AG09309 (cell line): ENCODE results near the gene NEK6.

Source experiments
- DNase-seq: peaks from one replicate; pipeline ENCODE4 v3.0.0-alpha.2; 2010; ENCODE audit warnings: low read depth
- H3K4me3 ChIP-seq: 2 replicates; pipeline ENCODE4 v1.5.1; 2011; ENCODE audit warnings: mild to moderate bottlenecking, low read depth, low read length, moderate library complexity; ENCODE audit not compliant: control insufficient read depth
- TF ChIP-seq, protein P1 (sequence below): IDR thresholded peaks from 2 replicates; pipeline ENCODE4 v1.5.1; 2011; ENCODE audit warnings: mild to moderate bottlenecking, low read depth, low read length, inconsistent platforms; ENCODE audit not compliant: insufficient read depth, control insufficient read depth; ENCODE audit errors: missing control alignments

The NEK6 gene

DNA sequence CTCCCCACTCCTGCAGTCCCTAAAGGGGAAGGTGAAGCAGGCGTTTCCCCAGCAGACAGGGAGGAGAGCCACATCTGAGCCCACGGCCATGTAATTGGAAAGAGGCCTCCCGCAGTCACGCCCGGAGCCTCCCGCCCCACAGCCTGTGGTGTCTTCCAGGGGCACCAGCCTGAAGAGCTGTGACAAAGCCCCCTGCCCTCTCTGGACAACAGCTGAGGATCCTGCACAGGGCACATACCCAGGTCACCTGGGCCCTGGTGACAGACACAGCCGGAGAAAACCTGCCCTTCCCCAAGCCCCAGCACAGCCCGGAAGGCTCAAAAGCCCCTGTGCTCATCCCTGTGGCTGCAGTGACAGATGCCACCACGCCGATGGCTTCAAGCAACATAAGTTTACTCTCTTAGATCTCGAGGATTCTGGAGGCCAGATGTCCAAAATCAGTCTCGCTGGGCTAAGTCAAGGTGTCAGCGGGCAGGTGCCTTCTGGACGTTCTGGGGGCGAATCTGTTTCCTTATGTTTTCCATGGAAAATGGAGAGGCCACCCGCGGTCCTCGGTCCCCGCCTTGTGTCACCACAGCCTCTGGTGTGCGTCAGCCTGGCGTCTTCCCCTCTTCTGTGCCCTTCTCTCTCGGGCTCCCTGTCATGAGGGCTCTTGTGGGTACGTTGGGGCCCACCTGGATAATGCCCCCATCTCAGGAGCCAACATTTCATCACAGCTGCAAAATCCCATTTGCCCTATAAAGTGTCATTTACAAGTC, 86.0 kb downstream of the NEK6 start:
- no peak for DNase-seq
- H3K4me3 ChIP-seq, result no peak overlapping the region
- TF ChIP-seq, protein P1, sequence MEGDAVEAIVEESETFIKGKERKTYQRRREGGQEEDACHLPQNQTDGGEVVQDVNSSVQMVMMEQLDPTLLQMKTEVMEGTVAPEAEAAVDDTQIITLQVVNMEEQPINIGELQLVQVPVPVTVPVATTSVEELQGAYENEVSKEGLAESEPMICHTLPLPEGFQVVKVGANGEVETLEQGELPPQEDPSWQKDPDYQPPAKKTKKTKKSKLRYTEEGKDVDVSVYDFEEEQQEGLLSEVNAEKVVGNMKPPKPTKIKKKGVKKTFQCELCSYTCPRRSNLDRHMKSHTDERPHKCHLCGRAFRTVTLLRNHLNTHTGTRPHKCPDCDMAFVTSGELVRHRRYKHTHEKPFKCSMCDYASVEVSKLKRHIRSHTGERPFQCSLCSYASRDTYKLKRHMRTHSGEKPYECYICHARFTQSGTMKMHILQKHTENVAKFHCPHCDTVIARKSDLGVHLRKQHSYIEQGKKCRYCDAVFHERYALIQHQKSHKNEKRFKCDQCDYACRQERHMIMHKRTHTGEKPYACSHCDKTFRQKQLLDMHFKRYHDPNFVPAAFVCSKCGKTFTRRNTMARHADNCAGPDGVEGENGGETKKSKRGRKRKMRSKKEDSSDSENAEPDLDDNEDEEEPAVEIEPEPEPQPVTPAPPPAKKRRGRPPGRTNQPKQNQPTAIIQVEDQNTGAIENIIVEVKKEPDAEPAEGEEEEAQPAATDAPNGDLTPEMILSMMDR, result no peak

DNA sequence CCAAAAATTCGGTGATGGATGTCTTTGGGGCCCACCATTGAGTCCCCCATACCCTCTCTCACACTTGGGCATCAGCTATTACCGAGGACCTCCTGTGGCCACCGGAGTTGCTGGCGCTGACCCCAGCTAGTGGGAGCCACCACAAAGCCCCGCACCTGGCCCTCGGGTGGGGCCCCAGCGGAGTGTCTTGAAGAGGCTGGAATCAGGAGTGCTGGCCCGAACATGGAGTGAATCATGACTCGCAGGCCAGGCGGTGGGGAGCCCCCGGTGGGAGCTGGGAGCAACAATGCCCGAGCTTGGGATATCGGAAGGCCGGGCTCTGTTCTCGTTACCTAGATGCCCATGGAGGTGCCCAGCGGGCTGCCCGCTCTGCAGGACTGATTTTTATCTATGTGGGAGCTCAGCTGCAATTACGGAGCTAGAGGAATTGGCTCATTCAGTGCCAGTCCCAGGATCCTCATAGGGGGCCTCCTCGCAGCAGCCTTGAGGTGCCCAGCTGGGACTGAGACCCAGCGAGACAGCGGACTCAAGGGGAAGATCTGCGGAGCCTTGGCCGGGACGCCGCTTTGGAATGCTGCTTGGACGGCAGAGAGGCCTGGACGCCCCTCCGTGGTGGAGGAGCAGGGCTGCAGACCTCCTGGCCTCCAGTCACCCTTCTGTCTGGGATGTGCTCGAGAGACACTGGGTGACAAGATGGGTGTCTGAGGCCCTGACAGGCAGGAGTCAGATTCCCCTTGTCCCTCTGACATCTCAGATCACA, 86.7 kb downstream of the NEK6 start:
- H3K4me3 ChIP-seq, result no peak overlapping the region
- no peak for DNase-seq
- TF ChIP-seq, protein P1, result no peak

DNA sequence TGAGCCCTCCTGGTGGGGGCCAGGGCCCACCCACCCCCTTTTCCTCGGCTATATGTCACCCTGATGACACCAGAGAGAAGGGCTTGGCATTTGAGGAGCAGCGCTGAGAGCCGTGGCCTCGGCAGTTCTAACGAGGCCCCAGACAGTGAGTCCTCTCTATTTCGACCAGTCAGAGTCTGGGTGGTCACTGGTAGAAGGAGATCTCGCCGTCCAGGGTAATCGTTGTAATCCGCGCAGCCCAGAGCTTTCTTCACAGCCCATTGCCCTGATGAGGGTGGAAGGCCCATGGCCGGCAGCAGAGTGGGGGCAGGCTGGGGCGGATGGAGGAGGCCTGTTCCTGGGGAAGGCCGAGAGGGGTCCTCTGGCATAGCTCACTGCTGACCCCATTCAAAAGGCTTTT, 87.3 kb downstream of the NEK6 start:
- DNase-seq, result no peak
- TF ChIP-seq, protein P1, result no peak
- H3K4me3 ChIP-seq, result no peak overlapping the region

DNA sequence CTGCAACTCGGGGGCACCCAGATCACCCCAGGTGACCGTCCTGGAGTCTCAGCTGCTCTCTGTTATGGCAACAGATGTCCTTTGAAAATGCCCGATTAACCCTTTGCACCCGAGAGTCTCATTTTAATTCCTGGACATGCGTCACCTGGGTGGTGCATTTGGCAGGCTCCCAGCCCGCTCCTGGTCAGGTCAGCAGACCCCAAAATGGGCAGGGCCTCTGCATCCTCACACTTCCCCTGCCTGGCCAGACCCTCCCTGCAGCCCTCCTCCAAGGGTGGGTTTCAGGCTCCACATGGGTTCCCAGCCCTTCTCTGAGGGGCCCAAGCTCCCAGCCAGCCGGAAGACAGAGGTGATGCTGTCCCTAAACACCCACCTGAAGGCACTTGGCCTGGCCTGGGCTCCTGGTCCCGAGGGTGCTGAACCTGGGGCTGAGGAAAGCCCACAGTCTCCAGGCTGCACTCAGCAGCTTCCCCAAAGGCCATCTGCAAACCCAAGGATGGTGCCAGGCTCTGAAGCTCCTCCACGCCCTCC, 88.1 kb downstream of the NEK6 start:
- no peak overlapping the region for H3K4me3 ChIP-seq
- DNase-seq, result no peak
- TF ChIP-seq, protein P1, result no peak

DNA sequence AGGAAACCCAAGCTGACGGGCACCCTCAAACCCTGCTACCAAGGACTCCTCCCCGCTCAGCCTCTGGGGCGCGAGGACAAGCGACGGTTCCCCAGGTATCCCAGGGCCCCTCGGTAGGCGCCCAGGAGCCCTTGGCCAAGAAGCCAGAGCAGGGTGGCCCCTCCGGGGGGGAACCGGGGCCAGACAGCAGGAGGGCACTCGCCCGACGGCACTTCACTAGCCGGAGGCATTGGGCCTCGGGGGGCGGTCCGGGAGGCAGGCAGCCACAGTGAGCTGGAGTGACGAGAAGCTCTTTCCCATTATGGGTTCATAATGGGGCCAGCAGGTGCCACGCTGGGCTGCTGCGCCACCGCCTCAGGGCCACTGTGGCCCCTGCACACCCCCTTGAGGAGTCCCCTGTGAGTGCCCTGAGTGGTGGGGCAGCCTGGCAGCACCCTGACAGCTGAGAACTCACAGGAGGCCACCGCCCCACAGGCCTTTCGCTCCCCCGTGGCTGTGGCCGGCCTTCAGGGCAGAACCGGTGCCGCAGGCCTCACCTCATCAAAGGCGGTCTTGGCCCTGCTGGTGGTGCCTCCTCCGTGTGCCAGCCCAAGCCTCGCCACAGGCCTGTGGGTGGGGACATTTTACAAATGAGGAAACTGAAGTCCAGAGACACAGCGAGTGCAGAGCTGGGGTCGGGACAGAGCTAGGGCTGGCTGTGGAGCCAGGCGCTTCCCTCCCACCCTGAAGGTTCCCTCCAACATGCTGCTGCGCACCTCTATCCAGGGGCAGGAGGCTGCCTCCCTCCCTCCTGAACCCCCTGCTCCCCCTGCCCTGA, 88.8 kb downstream of the NEK6 start:
- DNase-seq, result no peak
- H3K4me3 ChIP-seq, result no peak overlapping the region
- TF ChIP-seq, protein P1, result no peak

- TF ChIP-seq, protein P1, result no peak
- no peak for DNase-seq
- no peak overlapping the region for H3K4me3 ChIP-seq
Measured at GRCh38 chr9:124347206-124347967, 89.6 kb downstream of the NEK6 start.
